Small intestine (tissue), 7 donors: ENCODE data around the gene WDR77. TPM values are rescaled to one million over a fixed set of nuclear protein-coding genes. Genes with fewer than 3 reads are reported as not detected.
A peak's percentile ranks its signal among the peaks of the same experiment; 100 is the strongest.

Experiments
- DNase-seq, 2 donors: peaks; one replicate each; pipeline versions ENCODE4 v3.0.0 to v3.0.0-alpha.2; 2013
- FAIRE-seq: peaks from 2 replicates; lab custom pipeline; 2012; peaks lifted over from hg19 to GRCh38; lab: Jason Lieb, UNC
- H3K27ac ChIP-seq, 3 donors: one replicate each; pipeline ENCODE4 v1.5.1; 2013; ENCODE audit warnings: low read length in 2 of 3, mild to moderate bottlenecking in 2 of 3, control low read depth in 1 of 3, inconsistent platforms in 1 of 3, low read depth in 1 of 3, moderate library complexity in 1 of 3
- H3K27me3 ChIP-seq, 3 donors: one replicate each; pipeline ENCODE4 v1.6.1; 2013; ENCODE audit warnings: low read length in 3 of 3, inconsistent platforms in 1 of 3; ENCODE audit not compliant: control insufficient read depth in 3 of 3, insufficient read depth in 3 of 3
- H3K36me3 ChIP-seq, 3 donors: one replicate each; pipeline ENCODE4 v1.6.1; 2013; ENCODE audit warnings: low read length in 3 of 3, inconsistent platforms in 1 of 3, low read depth in 1 of 3, mild to moderate bottlenecking in 1 of 3, moderate library complexity in 1 of 3; ENCODE audit not compliant: control insufficient read depth in 3 of 3, insufficient read depth in 2 of 3
- H3K4me1 ChIP-seq, 3 donors: one replicate each; pipeline ENCODE4 v1.6.1; 2013; ENCODE audit warnings: low read length in 2 of 3, inconsistent platforms in 1 of 3, low read depth in 1 of 3, mild to moderate bottlenecking in 1 of 3, moderate library complexity in 1 of 3; ENCODE audit not compliant: control insufficient read depth in 3 of 3, insufficient read depth in 2 of 3
- H3K4me3 ChIP-seq, 3 donors: one replicate each; pipeline ENCODE4 v1.5.1; 2013; ENCODE audit warnings: low read length in 3 of 3, control low read depth in 1 of 3, inconsistent platforms in 1 of 3, low read depth in 1 of 3, mild to moderate bottlenecking in 1 of 3, moderate library complexity in 1 of 3
- H3K9me3 ChIP-seq, 2 donors: one replicate each; pipeline ENCODE4 v1.6.1; 2013; ENCODE audit warnings: low read depth in 1 of 2, low read length in 1 of 2; ENCODE audit not compliant: control insufficient read depth in 2 of 2, insufficient read depth in 1 of 2
- WGBS, 3 donors: extraction: QIAGEN DNeasy Blood & Tissue Kit; methylation state at CpG; one replicate each; pipeline ENCODE4 v1.1.7; 2013; 5-methylcytosine and 5-hydroxymethylcytosine counted together
- polyA plus RNA-seq, 4 donors: library from polyadenylated mRNA; stranded (reverse) in 3 of 4; unstranded in 1 of 4; fragments of 200-250 nt in 3 of 4; fragments of 120-200 nt in 1 of 4; gene quantifications; one replicate each; pipeline versions ENCODE4 v1.2.1 to v1.2.3, GENCODE V29; 2013
- donor health status: healthy with polysubstance abuse.
- donor health status: control.
- donor health status: control.
- donor health status: Bipolar disorder and iron deficiency.
- donor health status: healthy.

The WDR77 gene
- polyA plus RNA-seq, 4 donors, result 11.0 to 30.1 (median 21.7) TPM

- no peak for DNase-seq
- Histone ChIP-seq H3K36me3 (peaks cover 0 to 4% (median 0%) of the 10 kb centered on the region in 3 donors), H3K9me3 (no peaks in the 10 kb centered on the region), H3K4me3 (no peak overlapping the region), H3K4me1 (peaks cover 0 to 14% (median 2%) of the 10 kb centered on the region in 3 donors), H3K27me3 (no peaks in the 10 kb centered on the region), H3K27ac (no peak overlapping the region)
- no peak for FAIRE-seq
- WGBS, 3 donors, result 89 to 100% (median 92%) methylated on average over 1 of the region's 1 CpG
Observed at GRCh38 chr1:111419037-111419436, 30.0 kb downstream of the WDR77 start.

GRCh38 chr1:111417755-111418154, 31.3 kb downstream of the WDR77 start:
- Histone ChIP-seq H3K27ac (no peak overlapping the region), H3K27me3 (no peaks in the 10 kb centered on the region), H3K9me3 (no peaks in the 10 kb centered on the region), H3K36me3 (peaks cover 0 to 4% (median 0%) of the 10 kb centered on the region in 3 donors), H3K4me3 (no peak overlapping the region), H3K4me1 (peaks cover 0 to 4% (median 0%) of the 10 kb centered on the region in 3 donors)
- 89 to 97% (median 93%) methylated on average over 1 of the region's 1 CpG for WGBS, 3 donors
- FAIRE-seq (no peak), DNase-seq (peak in 1 of 2 donors; percentile 16)

GRCh38 chr1:111415461-111415860, 33.6 kb downstream of the WDR77 start:
- Histone ChIP-seq H3K27ac (no peak overlapping the region), H3K4me1 (peaks cover 0 to 4% (median 0%) of the 10 kb centered on the region in 3 donors), H3K9me3 (no peaks in the 10 kb centered on the region), H3K4me3 (no peak overlapping the region), H3K36me3 (peaks cover 0 to 4% (median 0%) of the 10 kb centered on the region in 3 donors), H3K27me3 (no peaks in the 10 kb centered on the region)
- 80 to 89% (median 89%) methylated on average over 3 of the region's 3 CpGs for WGBS, 3 donors
- no peak for FAIRE-seq
- no peak for DNase-seq

DNA sequence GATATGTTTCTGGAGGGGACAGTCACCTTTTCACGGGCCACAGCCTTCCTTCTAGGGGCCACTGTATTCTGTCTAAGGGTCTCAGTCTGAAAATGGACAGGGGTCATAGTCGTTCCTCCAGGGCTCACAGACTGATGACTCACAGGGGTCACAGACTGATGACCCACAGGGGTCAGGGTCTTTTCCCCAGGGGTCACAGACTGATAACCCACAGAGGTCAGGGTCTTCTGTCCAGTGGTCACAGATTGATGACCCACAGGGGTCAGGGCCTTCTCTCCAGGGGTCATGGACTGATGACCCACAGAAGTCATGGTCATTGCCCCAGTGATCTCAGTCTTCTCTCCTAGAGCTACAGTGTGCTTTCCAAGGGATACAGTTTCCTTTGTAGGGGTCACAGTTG, 34.3 kb downstream of the WDR77 start:
- DNase-seq (no peak), FAIRE-seq (no peak)
- Histone ChIP-seq H3K4me3 (no peak overlapping the region), H3K36me3 (peaks cover 0 to 4% (median 0%) of the 10 kb centered on the region in 3 donors), H3K27ac (peak overlapping the region in 1 of 3 donors; percentile 6), H3K9me3 (no peaks in the 10 kb centered on the region), H3K27me3 (no peaks in the 10 kb centered on the region), H3K4me1 (peaks cover 0 to 4% (median 0%) of the 10 kb centered on the region in 3 donors)
- 72 to 78% (median 73%) methylated on average over 2 of the region's 2 CpGs for WGBS, 3 donors

DNA sequence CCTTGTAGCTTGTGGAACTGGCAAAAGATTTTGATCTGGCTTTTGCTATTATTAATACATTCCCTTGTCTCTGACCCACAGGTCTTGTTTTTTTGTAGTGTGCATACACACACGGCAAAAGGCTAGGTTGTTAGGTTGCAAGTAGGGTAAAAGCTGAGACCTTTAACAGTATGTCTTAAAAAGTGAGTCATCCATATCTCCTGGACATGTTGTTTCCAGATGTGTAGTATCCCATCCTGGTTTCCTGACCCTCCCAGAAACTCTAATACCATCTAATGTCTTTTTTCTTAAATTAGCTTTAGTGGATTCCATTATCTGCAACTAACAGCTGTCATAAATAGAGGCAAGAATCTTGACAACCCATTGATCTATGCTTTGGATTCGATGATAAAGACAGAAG, 36.2 kb downstream of the WDR77 start:
- 53 to 73% (median 60%) methylated on average over 2 of the region's 2 CpGs for WGBS, 3 donors
- no peak overlapping the region for H3K4me3 ChIP-seq
- H3K27me3 ChIP-seq, result no peaks in the 10 kb centered on the region
- no peaks in the 10 kb centered on the region for H3K9me3 ChIP-seq
- no peak for DNase-seq
- no peak overlapping the region for H3K27ac ChIP-seq
- no peak for FAIRE-seq
- peaks cover 0 to 4% (median 0%) of the 10 kb centered on the region in 3 donors for H3K4me1 ChIP-seq
- H3K36me3 ChIP-seq, result peaks cover 0 to 4% (median 0%) of the 10 kb centered on the region in 3 donors

- Histone ChIP-seq H3K36me3 (no peaks in the 10 kb centered on the region), H3K4me1 (no peaks in the 10 kb centered on the region), H3K27ac (no peak overlapping the region), H3K27me3 (peaks cover 0 to 2% (median 0%) of the 10 kb centered on the region in 3 donors), H3K4me3 (no peak overlapping the region), H3K9me3 (no peaks in the 10 kb centered on the region)
- no peak for DNase-seq
- no peak for FAIRE-seq
- 74 to 84% (median 75%) methylated on average over 6 of the region's 6 CpGs for WGBS, 3 donors
Observed at GRCh38 chr1:111407301-111407700, 41.8 kb downstream of the WDR77 start.

DNA sequence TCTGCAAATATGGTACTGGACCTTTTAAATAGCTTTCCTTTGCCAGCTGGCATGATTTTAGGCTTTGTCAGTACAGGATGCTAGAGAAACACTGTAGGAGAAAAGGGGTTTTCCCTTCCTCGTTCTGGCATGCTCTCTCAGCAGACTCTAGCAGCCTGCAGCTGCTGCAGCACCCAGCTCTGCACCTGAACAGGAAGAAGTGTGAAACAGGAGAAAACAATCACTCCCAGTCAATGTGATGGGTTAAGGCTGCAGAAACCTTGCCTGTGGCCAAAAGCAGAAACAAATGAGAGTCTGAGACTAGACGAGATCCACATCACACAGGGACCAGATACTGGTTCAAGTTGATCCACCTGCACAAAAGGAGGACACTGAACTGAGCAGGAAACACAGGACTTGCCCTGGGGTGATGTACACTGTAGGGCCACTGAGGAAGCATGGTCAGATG, 42.7 kb downstream of the WDR77 start:
- WGBS, 3 donors, result 2% methylated on average over 2 of the region's 2 CpGs
- no peak for FAIRE-seq
- Histone ChIP-seq H3K9me3 (no peaks in the 10 kb centered on the region), H3K4me1 (no peaks in the 10 kb centered on the region), H3K36me3 (no peaks in the 10 kb centered on the region), H3K27me3 (peaks cover 0 to 2% (median 0%) of the 10 kb centered on the region in 3 donors), H3K4me3 (no peak overlapping the region), H3K27ac (no peak overlapping the region)
- peak; percentile 24 to 33 for DNase-seq

- Histone ChIP-seq H3K9me3 (no peaks in the 10 kb centered on the region), H3K27me3 (peaks cover 0 to 2% (median 0%) of the 10 kb centered on the region in 3 donors), H3K4me1 (no peaks in the 10 kb centered on the region), H3K4me3 (no peak overlapping the region), H3K36me3 (no peaks in the 10 kb centered on the region), H3K27ac (no peak overlapping the region)
- FAIRE-seq (no peak), DNase-seq (no peak)
- WGBS, 3 donors, result 78 to 80% (median 79%) methylated on average over 4 of the region's 4 CpGs
Observed at GRCh38 chr1:111404588-111404987, 44.5 kb downstream of the WDR77 start.

GRCh38 chr1:111402083-111402482, 47.0 kb downstream of the WDR77 start:
- WGBS, 3 donors, result 72 to 82% (median 76%) methylated on average over 5 of the region's 5 CpGs
- no peak overlapping the region for H3K4me3 ChIP-seq
- DNase-seq (no peak), FAIRE-seq (no peak)
- H3K27me3 ChIP-seq, result peaks cover 0 to 2% (median 0%) of the 10 kb centered on the region in 3 donors
- no peaks in the 10 kb centered on the region for H3K9me3 ChIP-seq
- H3K4me1 ChIP-seq, result no peaks in the 10 kb centered on the region
- H3K27ac ChIP-seq, result no peak overlapping the region
- H3K36me3 ChIP-seq, result no peaks in the 10 kb centered on the region
